IMR-90 (cell line): ENCODE results near the gene NLGN2. TPM values are rescaled to one million over a fixed set of nuclear protein-coding genes. Genes with fewer than 3 reads are reported as not detected.

ENCODE experiments used
- ATAC-seq: fragments of 200-7000 bp; cut with Tn5 transposase; 2 replicates; pipeline ENCODE4 v1.9.1; 2020; ENCODE audit warnings: low read depth, mild to moderate bottlenecking, moderate library complexity
- BruUV-seq: library from RNA; stranded (reverse); fragments of 400-500 nt; replicated peaks from 2 replicates; lab custom pipeline; 2021; lab: Mats Ljungman, UMichigan
- CTCF ChIA-PET: fragments of 300-600 bp; formaldehyde crosslinking; extraction: SDS; loops from one replicate; lab custom pipeline; 2021; ENCODE audit warnings: antibody characterized with exemption; lab: Yijun Ruan, JAX
- POLR2A ChIA-PET: fragments of 300-600 bp; sonication (Branson Sonifier 250); formaldehyde crosslinking; loops from one replicate; lab custom pipeline; 2022; ENCODE audit warnings: antibody characterized with exemption; ENCODE audit not compliant: unreplicated experiment; lab: Charles Lee
- DNase-seq: peaks from one replicate; pipeline ENCODE4 v3.0.0; 2013
- H2AFZ ChIP-seq: replicated peaks from 2 replicates; pipeline ENCODE3; 2013; ENCODE audit warnings: low read length, mild to moderate bottlenecking; ENCODE audit not compliant: poor library complexity
- H2AK5ac ChIP-seq: 2 replicates; pipeline ENCODE4 v1.6.1; 2013; ENCODE audit warnings: low read depth, low read length, inconsistent platforms
- H2AK9ac ChIP-seq: replicated peaks from 2 replicates; pipeline ENCODE3; 2013; ENCODE audit warnings: mild to moderate bottlenecking, low read depth, low read length, moderate library complexity; ENCODE audit not compliant: poor library complexity
- H2BK120ac ChIP-seq: 2 replicates; pipeline ENCODE4 v1.6.1; 2013; ENCODE audit warnings: low read depth, low read length, inconsistent platforms
- H2BK15ac ChIP-seq: 3 replicates; pipeline ENCODE4 v1.6.1; 2013; ENCODE audit warnings: low read depth, low read length, inconsistent platforms
- H2BK20ac ChIP-seq: 2 replicates; pipeline ENCODE4 v1.6.1; 2013; ENCODE audit warnings: low read depth, mild to moderate bottlenecking, inconsistent platforms, low read length, moderate library complexity
- H2BK5ac ChIP-seq: 2 replicates; pipeline ENCODE4 v1.6.1; 2013; ENCODE audit warnings: mild to moderate bottlenecking, low read depth, low read length, inconsistent platforms; ENCODE audit not compliant: poor library complexity, severe bottlenecking
- H3K14ac ChIP-seq: replicated peaks from 2 replicates; pipeline ENCODE4 v1.6.1; 2013; ENCODE audit warnings: low read depth, low read length, inconsistent platforms
- H3K18ac ChIP-seq: 2 replicates; pipeline ENCODE4 v1.6.1; 2013; ENCODE audit warnings: low read depth, low read length, control low read depth
- H3K23ac ChIP-seq: 2 replicates; pipeline ENCODE4 v1.6.1; 2013; ENCODE audit warnings: low read depth, low read length, inconsistent platforms
- H3K27ac ChIP-seq: 2 replicates; pipeline ENCODE4 v1.5.1; 2013; ENCODE audit warnings: mild to moderate bottlenecking, control low read depth, low read length; ENCODE audit not compliant: insufficient read depth
- H3K27me3 ChIP-seq: 2 replicates; pipeline ENCODE4 v1.6.1; 2013; ENCODE audit warnings: low read length; ENCODE audit not compliant: control insufficient read depth, insufficient read depth
- H3K36me3 ChIP-seq: 2 replicates; pipeline ENCODE4 v1.6.1; 2013; ENCODE audit warnings: low read length, mixed read lengths; ENCODE audit not compliant: control insufficient read depth, insufficient read depth
- H3K4ac ChIP-seq: 2 replicates; pipeline ENCODE4 v1.6.1; 2013; ENCODE audit warnings: low read depth, low read length, inconsistent platforms
- H3K4me1 ChIP-seq: 2 replicates; pipeline ENCODE4 v1.6.1; 2013; ENCODE audit warnings: low read length, mixed read lengths; ENCODE audit not compliant: control insufficient read depth, insufficient read depth
- H3K4me2 ChIP-seq: 2 replicates; pipeline ENCODE4 v1.6.1; 2013; ENCODE audit warnings: low read depth, mild to moderate bottlenecking, control low read depth, low read length, moderate library complexity
- H3K4me3 ChIP-seq: 2 replicates; pipeline ENCODE4 v1.5.1; 2013; ENCODE audit warnings: low read depth, mild to moderate bottlenecking, control low read depth, low read length, moderate library complexity; ENCODE audit not compliant: insufficient read depth
- H3K56ac ChIP-seq: 2 replicates; pipeline ENCODE4 v1.6.1; 2013; ENCODE audit warnings: low read length, inconsistent platforms; ENCODE audit not compliant: insufficient read depth; ENCODE audit errors: extremely low read depth
- H3K79me1 ChIP-seq, 2 experiments: 2 replicates each; pipeline ENCODE4 v1.6.1; 2013; ENCODE audit warnings: low read length in 2 of 2, inconsistent platforms in 1 of 2, low read depth in 1 of 2
- H3K9ac ChIP-seq: 2 replicates; pipeline ENCODE4 v1.6.1; 2013; ENCODE audit warnings: low read depth, low read length, control low read depth
- H3K9me1 ChIP-seq: 2 replicates; pipeline ENCODE4 v1.6.1; 2013; ENCODE audit warnings: low read length, inconsistent platforms; ENCODE audit not compliant: insufficient read depth
- H3K9me3 ChIP-seq: 2 replicates; pipeline ENCODE4 v1.6.1; 2013; ENCODE audit warnings: low read length; ENCODE audit not compliant: control insufficient read depth, insufficient read depth
- H4K20me1 ChIP-seq: 2 replicates; pipeline ENCODE4 v1.6.1; 2013; ENCODE audit warnings: low read length, inconsistent platforms; ENCODE audit not compliant: insufficient read depth
- H4K5ac ChIP-seq: 2 replicates; pipeline ENCODE4 v1.6.1; 2013; ENCODE audit warnings: mild to moderate bottlenecking, low read depth, low read length, control low read depth
- H4K8ac ChIP-seq, 2 experiments: 2 replicates each; pipeline ENCODE4 v1.6.1; 2013; ENCODE audit warnings: low read depth in 2 of 2, low read length in 2 of 2, control low read depth in 1 of 2, inconsistent platforms in 1 of 2
- H4K91ac ChIP-seq: 2 replicates; pipeline ENCODE4 v1.6.1; 2013; ENCODE audit warnings: low read depth, low read length, inconsistent platforms; ENCODE audit not compliant: insufficient read depth
- BHLHE40 ChIP-seq: fragments of 150-350 bp; IDR thresholded peaks from 2 replicates; pipeline ENCODE4 v1.6.1; 2016; ENCODE audit warnings: mild to moderate bottlenecking, low read depth, low read length
- CEBPB ChIP-seq: IDR thresholded peaks from 2 replicates; pipeline ENCODE4 v1.6.1; 2012; ENCODE audit warnings: low read depth, low read length, improper control_type of control experiment
- CHD1 ChIP-seq: IDR thresholded peaks from 2 replicates; pipeline ENCODE4 v1.6.1; 2012; ENCODE audit warnings: low read depth, low read length, improper control_type of control experiment
- FOS ChIP-seq: fragments of 150-350 bp; IDR thresholded peaks from 2 replicates; pipeline ENCODE4 v1.6.1; 2016; ENCODE audit warnings: low read depth, low read length
- MAFK ChIP-seq: IDR thresholded peaks from 2 replicates; pipeline ENCODE4 v1.6.1; 2012; ENCODE audit warnings: low read depth, low read length, improper control_type of control experiment
- MAZ ChIP-seq: IDR thresholded peaks from 2 replicates; pipeline ENCODE4 v1.6.1; 2012; ENCODE audit warnings: low read depth, mild to moderate bottlenecking, low read length, improper control_type of control experiment, moderate library complexity, borderline replicate concordance
- MXI1 ChIP-seq: IDR thresholded peaks from 2 replicates; pipeline ENCODE4 v1.6.1; 2012; ENCODE audit warnings: low read depth, mild to moderate bottlenecking, low read length, moderate library complexity, borderline replicate concordance
- NFE2L2 ChIP-seq: fragments of 150-350 bp; IDR thresholded peaks from 2 replicates; pipeline ENCODE4 v1.6.1; 2016; ENCODE audit warnings: low read depth, mild to moderate bottlenecking, low read length
- POLR2A ChIP-seq: IDR thresholded peaks from 2 replicates; pipeline ENCODE4 v1.6.1; 2012; ENCODE audit warnings: mild to moderate bottlenecking, low read depth, low read length
- RAD21 ChIP-seq: IDR thresholded peaks from 2 replicates; pipeline ENCODE4 v1.6.1; 2012; ENCODE audit warnings: low read length, improper control_type of control experiment
- RCOR1 ChIP-seq: IDR thresholded peaks from 2 replicates; pipeline ENCODE4 v1.6.1; 2012; ENCODE audit warnings: mild to moderate bottlenecking, low read length, improper control_type of control experiment; ENCODE audit not compliant: insufficient replicate concordance
- RFX5 ChIP-seq: IDR thresholded peaks from 2 replicates; pipeline ENCODE4 v1.8.0; 2012; ENCODE audit warnings: low read depth, mild to moderate bottlenecking, low read length, moderate library complexity
- SMC3 ChIP-seq: fragments of 150-350 bp; IDR thresholded peaks from 2 replicates; pipeline ENCODE4 v1.6.1; 2016; ENCODE audit warnings: low read depth, mild to moderate bottlenecking, antibody characterized with exemption, low read length, moderate library complexity
- WGBS, 2 experiments: methylation state at CpG; one replicate each; pipeline versions ENCODE4 v1.1.5 to v1.1.7; 2013; ENCODE audit warnings: missing lambda C conversion rate in 2 of 2; ENCODE audit not compliant: insufficient read length in 1 of 2; ENCODE audit errors: extremely low coverage in 2 of 2; 5-methylcytosine and 5-hydroxymethylcytosine counted together
- dilution Hi-C: fragments of 300-500 bp; cut with HindIII; formaldehyde crosslinking; loops from one replicate; pipeline ENCODE4 v1.14.3; 2018; ENCODE audit warnings: low sequenced_read_pairs; ENCODE audit not compliant: unreplicated experiment
- in situ Hi-C: fragments of 300-500 bp; cut with MboI; formaldehyde crosslinking; loops from 3 replicates; pipeline ENCODE4 v1.14.3; 2019; ENCODE audit warnings: low sequenced_read_pairs, inconsistent platforms, mixed read lengths
- intact Hi-C: fragments of 100-400 bp; cut with micrococcal nuclease; formaldehyde crosslinking; loops from 2 replicates; pipeline ENCODE4 v1.10.0; 2022
- polyA plus RNA-seq, 3 experiments: library from polyadenylated mRNA; depleted of rRNA; stranded (reverse); fragments of >200 nt; gene quantifications; 2 replicates each; pipeline ENCODE4 v1.2.3, GENCODE V29; 2012; ENCODE audit warnings: low replicate concordance in 1 of 3
- total RNA-seq: library from RNA; depleted of rRNA; stranded (reverse); fragments of >200 nt; gene quantifications from 2 replicates; pipeline ENCODE4 v1.2.3, GENCODE V29; 2012
- TF ChIP-seq, protein P1 (sequence below): fragments of 150-350 bp; IDR thresholded peaks from 2 replicates; pipeline ENCODE4 v1.6.1; 2017; ENCODE audit warnings: mild to moderate bottlenecking, antibody characterized with exemption, low read length, low read depth
- TF ChIP-seq, protein P2 (sequence below): conservative IDR thresholded peaks from 2 replicates; pipeline ENCODE4 v1.5.1; 2012; ENCODE audit warnings: mild to moderate bottlenecking, low read depth, low read length, improper control_type of control experiment
- TF ChIP-seq, protein P3 (sequence below): fragments of 150-350 bp; IDR thresholded peaks from 2 replicates; pipeline ENCODE4 v1.6.1; 2016; ENCODE audit warnings: low read depth, mild to moderate bottlenecking, low read length, moderate library complexity, borderline replicate concordance

Gene NLGN2
- total and polyA plus RNA-seq, 2 of the 4 experiments (the other 2 are of a cell fraction): 1.8 to 38.1 TPM

DNA sequence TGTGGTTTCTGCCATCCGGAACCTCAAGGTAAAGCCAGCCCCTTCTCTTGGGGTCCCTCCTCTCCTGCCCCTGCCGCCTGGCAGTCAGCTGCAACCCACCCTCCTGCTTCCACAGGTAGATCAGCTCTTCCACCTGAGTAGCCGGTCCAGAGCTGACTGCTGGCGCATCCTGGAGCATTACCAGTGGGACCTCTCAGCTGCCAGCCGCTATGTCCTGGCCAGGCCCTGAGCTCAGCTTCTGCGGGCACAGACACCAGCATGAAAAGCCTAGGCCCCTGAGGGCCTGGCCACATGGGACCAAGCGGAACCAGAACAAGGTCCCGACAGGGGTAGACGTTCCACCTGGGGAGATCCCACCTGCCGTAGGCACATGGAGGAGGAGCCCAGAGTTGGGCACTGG is 18.8 kb upstream of the NLGN2 start:
- ATAC-seq (no peak), DNase-seq (no peak)
- Histone ChIP-seq H2AFZ (no peak overlapping the region), H4K20me1 (no peaks in the 10 kb centered on the region), H3K4me1 (peaks cover 5% of the 10 kb centered on the region), H3K4me3 (no peak overlapping the region), H3K79me1 (peaks cover 11 to 23% of the 10 kb centered on the region in 2 experiments), H4K91ac (no peak overlapping the region), H3K56ac (no peak overlapping the region), H3K27me3 (no peaks in the 10 kb centered on the region; the same call in 1 of the 2 replicates), H2BK15ac (no peak overlapping the region), H3K18ac (no peak overlapping the region), H4K8ac (no peak overlapping the region), H3K36me3 (peaks cover 44% of the 10 kb centered on the region), H3K14ac (no peak overlapping the region), H3K27ac (no peak overlapping the region), H3K9me1 (peaks cover 3% of the 10 kb centered on the region; the same call in 1 of the 2 replicates), H3K9ac (no peak overlapping the region), H2BK5ac (no peak overlapping the region), H2BK20ac (no peak overlapping the region), H3K9me3 (no peaks in the 10 kb centered on the region), H3K4me2 (no peak overlapping the region), H3K23ac (no peak overlapping the region), H2BK120ac (no peak overlapping the region), H2AK9ac (no peak overlapping the region), H3K4ac (no peak overlapping the region), H4K5ac (no peak overlapping the region), H2AK5ac (no peak overlapping the region)
- intact Hi-C loops: no loop called here
- in situ Hi-C loops: no loop called here
- dilution Hi-C loops: no loop called here
- ChIA-PET CTCF (no interaction called here), POLR2A (interaction anchor here (1.0 kb wide), 1 partner anchor 15 kb away, joined by 3 read pairs; the partner anchor contains the start of gene TMEM256)
- WGBS, 2 experiments: 93% methylated on average over 3 of the region's 10 CpGs; no CpG with 5 or more reads in 1 of the 2 experiments
- TF ChIP-seq, protein P1, sequence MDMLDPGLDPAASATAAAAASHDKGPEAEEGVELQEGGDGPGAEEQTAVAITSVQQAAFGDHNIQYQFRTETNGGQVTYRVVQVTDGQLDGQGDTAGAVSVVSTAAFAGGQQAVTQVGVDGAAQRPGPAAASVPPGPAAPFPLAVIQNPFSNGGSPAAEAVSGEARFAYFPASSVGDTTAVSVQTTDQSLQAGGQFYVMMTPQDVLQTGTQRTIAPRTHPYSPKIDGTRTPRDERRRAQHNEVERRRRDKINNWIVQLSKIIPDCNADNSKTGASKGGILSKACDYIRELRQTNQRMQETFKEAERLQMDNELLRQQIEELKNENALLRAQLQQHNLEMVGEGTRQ: no peak
- TF ChIP-seq, protein P2, sequence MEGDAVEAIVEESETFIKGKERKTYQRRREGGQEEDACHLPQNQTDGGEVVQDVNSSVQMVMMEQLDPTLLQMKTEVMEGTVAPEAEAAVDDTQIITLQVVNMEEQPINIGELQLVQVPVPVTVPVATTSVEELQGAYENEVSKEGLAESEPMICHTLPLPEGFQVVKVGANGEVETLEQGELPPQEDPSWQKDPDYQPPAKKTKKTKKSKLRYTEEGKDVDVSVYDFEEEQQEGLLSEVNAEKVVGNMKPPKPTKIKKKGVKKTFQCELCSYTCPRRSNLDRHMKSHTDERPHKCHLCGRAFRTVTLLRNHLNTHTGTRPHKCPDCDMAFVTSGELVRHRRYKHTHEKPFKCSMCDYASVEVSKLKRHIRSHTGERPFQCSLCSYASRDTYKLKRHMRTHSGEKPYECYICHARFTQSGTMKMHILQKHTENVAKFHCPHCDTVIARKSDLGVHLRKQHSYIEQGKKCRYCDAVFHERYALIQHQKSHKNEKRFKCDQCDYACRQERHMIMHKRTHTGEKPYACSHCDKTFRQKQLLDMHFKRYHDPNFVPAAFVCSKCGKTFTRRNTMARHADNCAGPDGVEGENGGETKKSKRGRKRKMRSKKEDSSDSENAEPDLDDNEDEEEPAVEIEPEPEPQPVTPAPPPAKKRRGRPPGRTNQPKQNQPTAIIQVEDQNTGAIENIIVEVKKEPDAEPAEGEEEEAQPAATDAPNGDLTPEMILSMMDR: no peak
- TF ChIP-seq POLR2A (no peak), RAD21 (no peak), MAZ (no peak), MAFK (no peak), SMC3 (no peak), BHLHE40 (no peak), MXI1 (no peak), CEBPB (no peak), RFX5 (no peak), CHD1 (no peak), RCOR1 (no peak), NFE2L2 (no peak), FOS (no peak)
- TF ChIP-seq, protein P3, sequence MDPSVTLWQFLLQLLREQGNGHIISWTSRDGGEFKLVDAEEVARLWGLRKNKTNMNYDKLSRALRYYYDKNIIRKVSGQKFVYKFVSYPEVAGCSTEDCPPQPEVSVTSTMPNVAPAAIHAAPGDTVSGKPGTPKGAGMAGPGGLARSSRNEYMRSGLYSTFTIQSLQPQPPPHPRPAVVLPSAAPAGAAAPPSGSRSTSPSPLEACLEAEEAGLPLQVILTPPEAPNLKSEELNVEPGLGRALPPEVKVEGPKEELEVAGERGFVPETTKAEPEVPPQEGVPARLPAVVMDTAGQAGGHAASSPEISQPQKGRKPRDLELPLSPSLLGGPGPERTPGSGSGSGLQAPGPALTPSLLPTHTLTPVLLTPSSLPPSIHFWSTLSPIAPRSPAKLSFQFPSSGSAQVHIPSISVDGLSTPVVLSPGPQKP: no peak
- BruUV-seq: no TSS peak
